Activated CD8-positive, alpha-beta memory T cell treated with anti-CD3 and anti-CD28 coated beads for 4 hours (primary cell): ENCODE measurements around the gene GALNT16.
"Not testable (repeated sequence)": the region's sequence is repeated elsewhere in the genome, so short reads cannot be mapped to it uniquely, and the experiment has no call there.

Source experiments
- DNase-seq, 2 donors: peaks; one replicate each; pipeline ENCODE4 v3.0.0-alpha.2; 2020; ENCODE audit warnings: low read depth in 2 of 2

GALNT16 gene

GRCh38 chr14:69259527-69260189 lies at the start of gene GALNT16:
TSS of gene GALNT16 (plus strand) at chr14:69260158. CDS start at chr14:69260291, 133 bp downstream.
- DNase-seq, result no peak

DNA sequence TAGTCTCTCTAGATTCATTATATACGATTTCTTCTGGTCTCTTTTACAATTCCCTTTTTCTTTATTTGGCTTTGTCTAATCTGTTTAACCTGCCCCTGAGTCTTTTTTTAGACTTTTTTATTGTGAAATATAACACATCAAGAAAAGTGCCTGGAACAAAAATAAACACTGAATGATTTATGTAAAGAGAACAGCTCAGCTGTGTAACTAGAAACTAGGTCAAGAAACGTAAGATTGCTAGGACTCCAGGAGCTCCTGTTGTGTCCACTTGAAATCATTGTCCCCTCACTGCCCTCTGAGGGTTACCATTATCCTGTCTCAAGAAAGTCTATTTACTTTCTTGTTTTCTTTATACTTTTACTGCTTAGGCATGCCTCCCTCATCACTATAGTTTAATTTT lies 45.6 kb upstream of the GALNT16 start:
- DNase-seq, result no peak

- DNase-seq, result not testable (repeated sequence)
Measured at GRCh38 chr14:69217663-69218062, 42.3 kb upstream of the GALNT16 start.

- DNase-seq, result no peak
Measured at GRCh38 chr14:69224946-69225345, 35.0 kb upstream of the GALNT16 start.

DNA sequence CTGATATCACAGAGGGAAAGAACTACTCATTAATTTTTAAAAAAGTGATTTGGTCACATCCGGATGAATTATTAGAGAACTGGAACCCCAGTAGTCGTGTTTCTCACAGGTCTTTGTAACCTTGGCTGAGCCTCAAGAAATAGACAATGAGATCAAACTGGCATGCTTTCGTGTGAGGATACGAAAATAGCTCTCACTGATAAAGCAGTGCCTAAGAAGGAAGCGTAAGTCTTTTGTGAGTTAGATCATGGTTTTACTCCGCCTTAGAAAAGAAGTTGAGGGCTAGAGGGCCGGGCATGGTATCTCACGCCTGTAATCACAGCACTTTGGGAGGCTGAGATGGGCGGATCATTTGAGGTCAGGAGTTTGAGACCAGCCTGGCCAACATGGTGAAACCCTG lies 33.8 kb upstream of the GALNT16 start:
- DNase-seq, result no peak

- no peak for DNase-seq
Measured at GRCh38 chr14:69226736-69227135, 33.2 kb upstream of the GALNT16 start.

GRCh38 chr14:69231486-69231885 lies 28.5 kb upstream of the GALNT16 start:
- DNase-seq, result no peak

- DNase-seq, result no peak
Measured at GRCh38 chr14:69232388-69232787, 27.6 kb upstream of the GALNT16 start.

GRCh38 chr14:69234106-69234505 lies 25.9 kb upstream of the GALNT16 start:
- DNase-seq, result no peak

- DNase-seq, result no peak
Measured at GRCh38 chr14:69235708-69236107, 24.2 kb upstream of the GALNT16 start.

DNA sequence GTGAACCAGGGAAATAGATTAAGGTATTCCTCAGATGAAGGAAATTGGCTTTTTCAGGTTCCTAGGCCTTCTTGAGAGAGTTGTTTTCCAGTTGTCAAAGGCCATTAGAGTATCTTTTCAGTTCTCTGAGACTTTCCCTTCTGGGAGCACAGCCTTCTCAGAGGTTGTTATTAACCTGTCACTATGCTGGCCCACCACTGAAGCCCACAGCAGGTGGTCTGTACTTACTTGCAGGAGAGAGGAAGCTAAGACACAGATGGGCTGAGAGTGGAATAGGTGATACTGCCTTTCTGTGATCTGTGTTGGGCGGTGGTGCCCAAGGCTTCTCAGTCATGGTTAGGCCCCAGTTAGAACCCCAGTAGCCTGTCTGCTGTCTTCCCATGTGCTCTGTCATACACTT lies 22.8 kb upstream of the GALNT16 start:
- no peak for DNase-seq

- no peak for DNase-seq
Measured at GRCh38 chr14:69237584-69237983, 22.4 kb upstream of the GALNT16 start.

DNA sequence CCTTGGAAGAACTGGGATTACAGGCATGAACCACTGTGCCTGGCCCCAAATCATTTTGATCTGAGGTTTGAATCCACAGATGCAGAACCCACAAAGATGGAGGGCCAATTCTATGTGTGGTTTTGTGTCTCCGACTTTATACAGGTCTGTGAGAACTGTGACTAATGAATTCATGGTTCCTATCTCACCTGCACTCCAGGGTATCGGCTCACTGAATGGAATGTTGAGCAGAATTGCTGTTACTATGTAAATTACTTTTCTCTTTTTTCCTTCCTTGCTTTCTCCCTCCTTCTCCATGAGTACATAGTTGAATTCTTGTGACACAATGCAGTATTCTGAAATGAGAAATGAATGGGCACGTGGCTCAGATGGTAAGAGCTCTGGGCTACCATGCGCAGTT lies 21.1 kb upstream of the GALNT16 start:
- no peak for DNase-seq

DNA sequence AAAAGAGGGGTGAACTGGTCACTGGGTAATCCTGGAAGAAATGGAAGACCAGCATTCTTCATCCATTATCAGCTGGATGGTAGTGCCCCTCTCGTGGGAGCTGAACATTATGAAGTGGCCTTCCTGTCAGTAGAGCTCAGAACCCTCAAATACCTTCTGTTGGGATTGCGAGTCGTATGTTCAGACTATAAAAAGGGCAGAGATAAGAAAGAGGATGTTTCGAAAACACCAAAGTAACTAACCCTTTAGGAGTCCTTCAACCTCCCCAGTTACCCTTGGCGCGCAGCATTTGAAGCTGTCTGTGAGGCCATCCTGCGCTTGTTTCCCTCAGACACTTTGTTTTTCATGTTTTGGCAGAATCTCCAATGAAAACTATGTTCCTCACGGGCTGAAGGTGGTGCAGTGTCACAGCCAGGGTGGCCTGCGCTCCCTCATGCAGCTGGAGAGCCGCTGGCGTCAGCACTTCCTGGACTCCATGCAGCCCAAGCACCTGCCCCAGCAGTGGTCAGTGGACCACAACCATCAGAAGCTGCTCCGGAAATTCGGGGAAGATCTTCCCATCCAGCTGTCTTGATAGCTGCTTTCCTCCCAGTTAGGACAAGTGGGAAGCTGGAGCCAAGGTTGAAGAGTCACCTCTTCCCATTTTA lies 19.3 kb upstream of the GALNT16 start:
- DNase-seq, result no peak

GRCh38 chr14:69241577-69241976 lies 18.4 kb upstream of the GALNT16 start:
- no peak for DNase-seq

- DNase-seq, result peak; percentile 13 to 17
Measured at GRCh38 chr14:69242311-69243224, 17.4 kb upstream of the GALNT16 start.

DNA sequence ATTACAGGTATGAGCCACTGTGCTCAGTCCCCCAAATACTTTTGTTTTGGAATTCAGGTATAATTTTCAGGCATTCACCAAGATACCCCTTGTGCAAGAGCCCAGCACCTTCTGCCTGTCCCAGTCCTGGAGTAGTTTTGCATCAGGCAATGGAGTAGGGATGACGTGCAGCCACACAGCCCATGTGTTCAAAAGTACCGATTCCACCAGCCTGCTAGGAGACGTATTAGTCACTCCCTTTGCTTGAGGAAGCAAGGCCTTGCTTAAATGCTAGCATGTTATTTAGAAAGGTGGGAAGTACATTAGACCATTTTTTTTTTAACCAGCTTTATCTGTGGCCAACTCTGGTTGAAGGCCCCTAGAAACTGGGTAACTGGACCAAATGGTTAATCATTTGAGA lies 15.0 kb upstream of the GALNT16 start:
- no peak for DNase-seq

- no peak for DNase-seq
Measured at GRCh38 chr14:69246331-69246730, 13.6 kb upstream of the GALNT16 start.

GRCh38 chr14:69247676-69248440 lies 12.1 kb upstream of the GALNT16 start:
- DNase-seq, result no peak

- DNase-seq, result no peak
Measured at GRCh38 chr14:69249603-69250002, 10.4 kb upstream of the GALNT16 start.

- no peak for DNase-seq
Measured at GRCh38 chr14:69252851-69253250, 7.1 kb upstream of the GALNT16 start.

- DNase-seq, result no peak
Measured at GRCh38 chr14:69259168-69259526, 811 bp upstream of the GALNT16 start.
